H1 (cell line): Measurements from ENCODE around the gene AGAP1. TPM values are rescaled to one million over a fixed set of nuclear protein-coding genes. Genes with fewer than 3 reads are reported as not detected.

Experiments used
- CHD2 ChIP-seq: IDR thresholded peaks from 2 replicates; pipeline ENCODE4 v1.6.1; 2012; ENCODE audit warnings: low read length, improper control_type of control experiment
- KDM1A ChIP-seq: fragments of 200-600, 300-600 bp; sonication (generic); IDR thresholded peaks from 2 replicates; pipeline ENCODE4 v1.7.1; 2016; ENCODE audit warnings: mild to moderate bottlenecking, low read length, borderline replicate concordance
- POLR2AphosphoS5 ChIP-seq: IDR thresholded peaks from 2 replicates; pipeline ENCODE4 v1.6.1; 2011; ENCODE audit warnings: low read depth, low read length
- POU5F1 ChIP-seq: IDR thresholded peaks from 2 replicates; pipeline ENCODE4 v1.6.1; 2011; ENCODE audit warnings: low read depth, mild to moderate bottlenecking, low read length, moderate library complexity
- RFX5 ChIP-seq: IDR thresholded peaks from 2 replicates; pipeline ENCODE4 v1.6.1; 2011; ENCODE audit warnings: low read depth, low read length, improper control_type of control experiment, borderline replicate concordance
- SIN3A ChIP-seq, 2 experiments: IDR thresholded peaks in 1 of 2; conservative IDR thresholded peaks in 1 of 2; 2 replicates each; pipeline ENCODE4 v1.6.1; 2011 to 2012; ENCODE audit warnings: low read length in 2 of 2, improper control_type of control experiment in 1 of 2, low read depth in 1 of 2, mild to moderate bottlenecking in 1 of 2
- SP2 ChIP-seq: IDR thresholded peaks from 2 replicates; pipeline ENCODE4 v1.6.1; 2012; ENCODE audit warnings: mild to moderate bottlenecking, low read length, inconsistent platforms
- TAF7 ChIP-seq: optimal IDR thresholded peaks from 2 replicates; pipeline ENCODE3; 2011; ENCODE audit warnings: low read depth, mild to moderate bottlenecking, inconsistent platforms, low read length, moderate library complexity, borderline replicate concordance
- TBP ChIP-seq: IDR thresholded peaks from 2 replicates; pipeline ENCODE4 v1.6.1; 2011; ENCODE audit warnings: low read depth, low read length, improper control_type of control experiment
- YY1 ChIP-seq: IDR thresholded peaks from 2 replicates; pipeline ENCODE4 v1.6.1; 2011; ENCODE audit warnings: low read depth, mild to moderate bottlenecking, low read length
- ZNF274 ChIP-seq: IDR thresholded peaks from 2 replicates; pipeline ENCODE4 v1.7.0; 2012; ENCODE audit warnings: low read length, borderline replicate concordance; ENCODE audit errors: extremely low read depth
- polyA plus RNA-seq, 7 experiments: library from polyadenylated mRNA; depleted of rRNA in 3 of 7; stranded (reverse) in 5 of 7; unstranded in 2 of 7; fragments of >200 nt in 5 of 7; fragments of 200-250 nt in 2 of 7; gene quantifications; 1 replicate in 5 of 7; 2 replicates in 1 of 7; 4 replicates in 1 of 7; pipeline versions ENCODE4 v1.2.1 to v1.2.3, GENCODE V29; 2011 to 2013; ENCODE audit warnings: missing spikeins in 2 of 7, mixed read lengths in 2 of 7
- total RNA-seq: library from RNA; stranded (reverse); fragmentation: NEBNext Ultra II Directional; extraction: Animal tissue kit (Norgen Biotek cat#: 25700); gene quantifications from 2 replicates; pipeline ENCODE4 v1.2.1, GENCODE V29; 2021

The AGAP1 gene
- total and polyA plus RNA-seq, 2 of the 8 experiments (the other 6 are each of a cell fraction or from before 2014, with no cell fraction given) = 18.1 to 39.4 TPM

DNA sequence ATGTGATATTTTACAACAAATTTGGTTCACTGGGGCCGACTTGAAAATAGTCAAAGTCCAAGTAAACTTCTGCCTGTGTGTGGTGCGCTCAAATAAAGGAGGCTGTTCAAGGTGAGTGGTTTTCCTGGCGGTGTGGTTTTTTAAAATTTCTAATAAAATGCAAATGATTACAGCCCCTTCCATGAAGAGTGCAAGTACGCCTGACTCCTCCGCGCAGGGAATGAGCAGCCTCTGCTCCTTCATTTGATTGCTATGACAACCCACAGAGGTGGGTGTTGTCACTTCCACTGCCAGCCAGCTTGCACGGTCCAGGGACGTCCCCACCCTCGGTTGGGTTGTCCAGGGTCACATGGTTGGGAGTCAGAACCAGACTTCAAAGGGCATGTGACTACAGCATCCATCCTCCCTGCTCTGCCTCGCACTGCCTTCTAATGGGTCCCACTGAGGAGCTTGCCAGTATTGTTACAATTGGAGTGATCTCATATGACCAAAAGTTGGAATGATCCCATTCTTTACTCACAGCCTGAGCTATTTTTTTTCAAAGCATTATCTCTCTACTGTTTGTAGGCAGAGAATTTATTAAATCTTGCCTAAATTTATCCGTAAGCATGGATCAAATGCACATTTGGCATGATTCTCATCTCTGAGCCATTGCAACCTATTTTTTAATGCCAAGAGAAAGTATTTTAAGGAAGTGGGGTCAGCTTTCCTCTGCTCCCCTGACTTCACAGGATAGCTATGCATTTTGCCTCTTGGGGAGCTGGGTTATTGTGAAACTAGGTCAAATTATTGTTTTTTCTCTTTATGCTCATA, 121.3 kb downstream of the AGAP1 start (continued):
- no peak for TF ChIP-seq POU5F1
- TF ChIP-seq POLR2AphosphoS5 = no peak
- TF ChIP-seq YY1 = no peak
- no peak for TF ChIP-seq KDM1A
- TF ChIP-seq SIN3A (conservative IDR thresholded peaks at IDR 0.05 in 1 of 2, IDR thresholded peaks at IDR 0.05 in 1 of 2; ENCODE audit: low read depth in 1 of 2, low read length in 2 of 2) = no peak
- TF ChIP-seq TAF7 = no peak
- no peak for TF ChIP-seq SP2
- no peak for TF ChIP-seq CHD2
- no peak for TF ChIP-seq ZNF274
- no peak for TF ChIP-seq RFX5
- no peak for TF ChIP-seq TBP
- TF ChIP-seq, all 59 proteins: peak for 0
